GM12878 (cell line): ENCODE data around the gene ZNF71. TPM values are rescaled to one million over a fixed set of nuclear protein-coding genes. Genes with fewer than 3 reads are reported as not detected.

Source experiments
- ATAC-seq: fragments of 200-7000 bp; cut with Tn5 transposase; 3 replicates; pipeline ENCODE4 v1.9.1; 2020; ENCODE audit warnings: mild to moderate bottlenecking, moderate library complexity
- BruUV-seq: library from RNA; stranded (reverse); fragments of 400-500 nt; replicated peaks from 2 replicates; lab custom pipeline; 2021; lab: Mats Ljungman, UMichigan
- CTCF ChIA-PET: fragments of 300-600 bp; sonication (Branson Sonifier 250); formaldehyde crosslinking; extraction: SDS; loops from one replicate; lab custom pipeline; 2021; ENCODE audit warnings: inconsistent platforms; lab: Yijun Ruan, JAX
- POLR2A ChIA-PET: fragments of 350-600 bp; formaldehyde crosslinking; extraction: SDS; loops from one replicate; lab custom pipeline; 2021; ENCODE audit warnings: inconsistent platforms; lab: Charles Lee
- RAD21 ChIA-PET: fragments of 300-600 bp; sonication (Branson Sonifier 250); formaldehyde crosslinking; loops from one replicate; lab custom pipeline; 2023; ENCODE audit warnings: antibody characterized with exemption; ENCODE audit not compliant: unreplicated experiment; lab: Charles Lee
- SMC1A ChIA-PET: fragments of 300-600 bp; sonication (Branson Sonifier 250); formaldehyde crosslinking; loops from one replicate; lab custom pipeline; 2023; ENCODE audit not compliant: unreplicated experiment, uncharacterized antibody; lab: Charles Lee
- DNase-seq: peaks from one replicate; pipeline ENCODE4 v3.0.0-alpha.2; 2011; ENCODE audit warnings: low read depth, low spot score
- FAIRE-seq: peaks from 3 replicates; lab custom pipeline; 2011; peaks lifted over from hg19 to GRCh38; lab: Jason Lieb, UNC
- H2AFZ ChIP-seq: 2 replicates; pipeline ENCODE4 v1.6.0; 2011; ENCODE audit warnings: low read depth, low read length, control low read depth; ENCODE audit not compliant: control insufficient read depth
- H3K27ac ChIP-seq: 2 replicates; pipeline ENCODE4 v1.5.1; 2011; ENCODE audit warnings: control low read depth; ENCODE audit not compliant: control insufficient read depth, insufficient read depth
- H3K27me3 ChIP-seq, 2 experiments: replicated peaks in 1 of 2; 2 replicates each; pipeline versions ENCODE4 v1.6.0 to v1.6.1; 2011; ENCODE audit warnings: low read length in 1 of 2; ENCODE audit not compliant: control insufficient read depth in 2 of 2, insufficient read depth in 2 of 2
- H3K36me3 ChIP-seq, 2 experiments: 2 replicates each; pipeline ENCODE4 v1.5.1; 2011; ENCODE audit warnings: low read length in 1 of 2; ENCODE audit not compliant: control insufficient read depth in 2 of 2, insufficient read depth in 2 of 2
- H3K4me1 ChIP-seq: 2 replicates; pipeline ENCODE4 v1.6.1; 2011; ENCODE audit warnings: mild to moderate bottlenecking, low read length, moderate library complexity, mixed read lengths; ENCODE audit not compliant: control insufficient read depth, insufficient read depth
- H3K4me2 ChIP-seq: 2 replicates; pipeline ENCODE4 v1.6.0; 2011; ENCODE audit warnings: control low read depth; ENCODE audit not compliant: control insufficient read depth, insufficient read depth
- H3K4me3 ChIP-seq: fragments of 200-600 bp; sonication (generic); 2 replicates; pipeline ENCODE4 v1.5.1; 2016
- H3K79me2 ChIP-seq: 2 replicates; pipeline ENCODE4 v1.6.0; 2011; ENCODE audit warnings: low read length; ENCODE audit not compliant: control insufficient read depth, insufficient read depth
- H3K9ac ChIP-seq: 2 replicates; pipeline ENCODE4 v1.8.0; 2011; ENCODE audit warnings: low read length, control low read depth, mixed read lengths; ENCODE audit not compliant: control insufficient read depth, insufficient read depth
- H3K9me3 ChIP-seq: replicated peaks from 3 replicates; pipeline ENCODE4 v1.5.1; 2011; ENCODE audit warnings: mild to moderate bottlenecking, low read length; ENCODE audit not compliant: control insufficient read depth, insufficient read depth
- H4K20me1 ChIP-seq: 2 replicates; pipeline ENCODE4 v1.6.0; 2011; ENCODE audit not compliant: control insufficient read depth, insufficient read depth
- ATF2 ChIP-seq: IDR thresholded peaks from 2 replicates; pipeline ENCODE4 v1.6.1; 2012; ENCODE audit warnings: low read length, inconsistent platforms
- CEBPB ChIP-seq, 2 experiments: fragments of 150-350 bp in 1 of 2; IDR thresholded peaks; 2 replicates each; pipeline ENCODE4 v1.6.1; 2012 to 2014; ENCODE audit warnings: low read depth in 2 of 2, low read length in 2 of 2, borderline replicate concordance in 1 of 2, inconsistent platforms in 1 of 2
- CEBPZ ChIP-seq: fragments of 150-350 bp; IDR thresholded peaks from 2 replicates; pipeline ENCODE4 v1.6.1; 2016; ENCODE audit warnings: low read depth, low read length
- CHD1 ChIP-seq: IDR thresholded peaks from 2 replicates; pipeline ENCODE4 v1.6.1; 2012; ENCODE audit warnings: low read depth, low read length, improper control_type of control experiment
- E2F4 ChIP-seq: IDR thresholded peaks from 2 replicates; pipeline ENCODE4 v1.6.1; 2012; ENCODE audit warnings: low read depth, low read length, improper control_type of control experiment
- HDAC2 ChIP-seq: fragments of 200-600 bp; sonication (generic); IDR thresholded peaks from 2 replicates; pipeline ENCODE4 v1.6.1; 2017
- MAX ChIP-seq: IDR thresholded peaks from 2 replicates; pipeline ENCODE4 v1.6.1; 2012; ENCODE audit warnings: low read depth, low read length, improper control_type of control experiment
- MEF2B ChIP-seq: fragments of 450-650 bp; IDR thresholded peaks from 2 replicates; pipeline ENCODE4 v1.6.1; 2018; ENCODE audit warnings: mild to moderate bottlenecking, moderate library complexity; ENCODE audit not compliant: partially characterized antibody, poor library complexity, severe bottlenecking
- NFIC ChIP-seq: IDR thresholded peaks from 2 replicates; pipeline ENCODE4 v1.6.1; 2012; ENCODE audit warnings: low read depth, mild to moderate bottlenecking, inconsistent platforms, low read length, moderate library complexity
- POLR2A ChIP-seq: IDR thresholded peaks from 2 replicates; pipeline ENCODE4 v1.6.1; 2011; ENCODE audit warnings: low read depth, mild to moderate bottlenecking, low read length
- POU2F2 ChIP-seq: IDR thresholded peaks from 3 replicates; pipeline ENCODE4 v1.6.1; 2011; ENCODE audit warnings: low read depth, mild to moderate bottlenecking, low read length, borderline replicate concordance
- PRDM15 ChIP-seq: fragments of 450-650 bp; formaldehyde crosslinking; IDR thresholded peaks from 2 replicates; pipeline ENCODE4 v1.4.0; 2020; ENCODE audit warnings: mild to moderate bottlenecking, moderate library complexity
- STAT1 ChIP-seq: fragments of 450-650 bp; conservative IDR thresholded peaks from 2 replicates; pipeline ENCODE4 v1.6.1; 2014; ENCODE audit warnings: antibody characterized with exemption, mild to moderate bottlenecking
- TBL1XR1 ChIP-seq: IDR thresholded peaks from 2 replicates; pipeline ENCODE4 v1.6.1; 2012; ENCODE audit warnings: low read depth, low read length, improper control_type of control experiment
- WGBS: methylation state at CpG from one replicate; pipeline ENCODE4 v1.1.6; 2016; ENCODE audit warnings: low lambda C conversion rate; ENCODE audit not compliant: insufficient replicate concordance, insufficient coverage; ENCODE audit errors: missing lambda C conversion rate; 5-methylcytosine and 5-hydroxymethylcytosine counted together
- in situ Hi-C: fragments of 300-500 bp; cut with MboI; formaldehyde crosslinking; loops from 9 replicates; pipeline ENCODE4 v1.14.3; 2018; ENCODE audit warnings: mixed read lengths
- intact Hi-C: fragments of 100-400 bp; cut with micrococcal nuclease; formaldehyde crosslinking; loops from one replicate; pipeline ENCODE4 v1.14.2; 2022; ENCODE audit not compliant: unreplicated experiment
- polyA plus RNA-seq, 11 experiments: library from polyadenylated mRNA; depleted of rRNA in 4 of 11; unstranded in 6 of 11; stranded (reverse) in 5 of 11; fragments of >200 nt; fragmentation: Nextera tagmentation in 4 of 11; fragmentation: Illumina TruSeq in 1 of 11; extraction: Ambion mirVana in 4 of 11; extraction: Trizol in 1 of 11; gene quantifications; 1 replicate in 1 of 11; 2 replicates in 10 of 11; pipeline versions ENCODE4 v1.2.1 to v1.2.3, GENCODE V29; 2011 to 2016; ENCODE audit warnings: inconsistent platforms in 2 of 11, missing spikeins in 2 of 11, low read depth in 1 of 11
- total RNA-seq, 4 experiments: library from RNA; depleted of rRNA in 3 of 4; stranded (reverse); fragments of >200 nt in 3 of 4; fragmentation: Illumina TruSeq in 1 of 4; extraction: Trizol in 1 of 4; gene quantifications; 2 replicates each; pipeline versions ENCODE4 v1.2.1 to v1.2.3, GENCODE V29; 2013 to 2021

ZNF71 gene
- total and polyA plus RNA-seq, 10 of the 15 experiments (the other 5 are each of a cell fraction or from before 2014, with no cell fraction given): 0.48 to 5.7 (median 3.5) TPM

GRCh38 chr19:56617531-56617930 is 22.4 kb downstream of the ZNF71 start:
- Histone ChIP-seq H3K27me3 (no peaks in the 10 kb centered on the region), H3K4me3 (no peak overlapping the region), H3K36me3 (no peaks in the 10 kb centered on the region; a peak in 2 of 4 replicates), H3K27ac (no peak overlapping the region), H4K20me1 (no peaks in the 10 kb centered on the region)
- ChIA-PET SMC1A (no interaction called here), POLR2A (no interaction called here)
- no peak for DNase-seq
- WGBS: 97% methylated on average over 8 of the region's 8 CpGs
- TF ChIP-seq POU2F2 (no peak), PRDM15 (CRISPR knock-in tag) (no peak), TBL1XR1 (no peak), NFIC (no peak), STAT1 (no peak), MAX (no peak), CEBPZ (no peak), ATF2 (no peak), CEBPB (IDR thresholded peaks at IDR 0.05; ENCODE audit: borderline replicate concordance in 1 of 2, low read depth in 2 of 2, low read length in 2 of 2) (no peak), MEF2B (no peak), HDAC2 (no peak), POLR2A (no peak), CHD1 (no peak), E2F4 (no peak)
- TF ChIP-seq, all 136 proteins: peak for 0
- no peak for FAIRE-seq
- CTCF ChIA-PET: no interaction called here
- intact Hi-C loops (no loop called here), in situ Hi-C loops (no loop called here)
- BruUV-seq: no TSS peak
- H3K4me2 ChIP-seq: no peak overlapping the region
- no peaks in the 10 kb centered on the region for H3K4me1 ChIP-seq
- no peaks in the 10 kb centered on the region for H3K79me2 ChIP-seq
- no peak overlapping the region for H3K9ac ChIP-seq
- RAD21 ChIA-PET: no interaction called here
- H3K9me3 ChIP-seq: peaks cover 10% of the 10 kb centered on the region; the same call in 1 of the 3 replicates
- ATAC-seq: no peak
- H2AFZ ChIP-seq: no peak overlapping the region
